Natural killer cell (primary cell): Measurements from ENCODE around the gene TPP2. TPM values are rescaled to one million over a fixed set of nuclear protein-coding genes. Genes with fewer than 3 reads are reported as not detected.

Experiments used
- ATAC-seq, 3 donors: fragments of 150-1000 bp in 2 of 3; fragments of 200-7000 bp in 1 of 3; cut with Tn5 transposase; 1 replicate in 1 of 3; 2 replicates in 2 of 3; pipeline ENCODE4 v1.10.0; 2021; ENCODE audit warnings: mild to moderate bottlenecking in 2 of 3, moderate library complexity in 2 of 3
- DNase-seq, 2 donors: peaks; one replicate each; pipeline versions ENCODE4 v3.0.0 to v3.0.0-alpha.2; 2013 to 2021; ENCODE audit warnings: mixed read lengths in 1 of 2
- H3K27ac ChIP-seq: one replicate; pipeline ENCODE4 v1.5.1; 2013; ENCODE audit warnings: mild to moderate bottlenecking, low read length
- H3K27me3 ChIP-seq: one replicate; pipeline ENCODE4 v1.6.1; 2013; ENCODE audit warnings: low read length; ENCODE audit not compliant: control insufficient read depth, insufficient read depth
- H3K36me3 ChIP-seq: one replicate; pipeline ENCODE4 v1.6.1; 2013; ENCODE audit warnings: low read length; ENCODE audit not compliant: control insufficient read depth, insufficient read depth
- H3K4me1 ChIP-seq: one replicate; pipeline ENCODE4 v1.6.1; 2013; ENCODE audit warnings: low read length; ENCODE audit not compliant: control insufficient read depth, insufficient read depth
- H3K4me3 ChIP-seq: one replicate; pipeline ENCODE4 v1.5.1; 2013; ENCODE audit warnings: low read length
- H3K9me3 ChIP-seq: one replicate; pipeline ENCODE4 v1.6.1; 2013; ENCODE audit warnings: low read length; ENCODE audit not compliant: control insufficient read depth, insufficient read depth
- H3K27ac Mint-ChIP-seq, 2 donors: one replicate each; pipeline ENCODE4 v1.8.0; 2022; ENCODE audit warnings: mild to moderate bottlenecking in 2 of 2, mixed read lengths in 2 of 2, moderate library complexity in 1 of 2
- H3K27me3 Mint-ChIP-seq, 2 donors: one replicate each; pipeline ENCODE4 v1.8.0; 2022; ENCODE audit warnings: low read depth in 2 of 2, mixed read lengths in 2 of 2
- H3K36me3 Mint-ChIP-seq: one replicate; pipeline ENCODE4 v1.8.0; 2022; ENCODE audit warnings: mixed read lengths
- H3K4me1 Mint-ChIP-seq, 2 donors: one replicate each; pipeline ENCODE4 v1.8.0; 2022; ENCODE audit warnings: mixed read lengths in 2 of 2
- H3K4me3 Mint-ChIP-seq: one replicate; pipeline ENCODE4 v1.8.0; 2022; ENCODE audit warnings: mild to moderate bottlenecking, moderate library complexity, mixed read lengths
- H3K9me3 Mint-ChIP-seq, 2 donors: one replicate each; pipeline ENCODE4 v1.8.0; 2022; ENCODE audit warnings: mixed read lengths in 2 of 2
- CTCF ChIP-seq: fragments of 200-600 bp; IDR thresholded peaks from one replicate; pipeline ENCODE4 v1.8.0; 2022; ENCODE audit warnings: antibody characterized with exemption
- WGBS: methylation state at CpG from one replicate; pipeline ENCODE4 v1.1.7; 2013; ENCODE audit warnings: missing lambda C conversion rate; ENCODE audit not compliant: insufficient coverage; 5-methylcytosine and 5-hydroxymethylcytosine counted together
- intact Hi-C: fragments of 100-400 bp; cut with micrococcal nuclease; formaldehyde crosslinking; loops from one replicate; pipeline ENCODE4 v1.14.2; 2022
- total RNA-seq, 4 donors: library from RNA; stranded (reverse); fragments of 120-200 nt in 1 of 4; gene quantifications; one replicate each; pipeline versions ENCODE4 v1.2.3 to v1.2.4, GENCODE V29; 2013 to 2022

Gene TPP2
- total RNA-seq, 3 donors from 2014 or later (not counting 1 experiment from before 2014, with no cell fraction given) = 128 to 147 (median 136) TPM

DNA sequence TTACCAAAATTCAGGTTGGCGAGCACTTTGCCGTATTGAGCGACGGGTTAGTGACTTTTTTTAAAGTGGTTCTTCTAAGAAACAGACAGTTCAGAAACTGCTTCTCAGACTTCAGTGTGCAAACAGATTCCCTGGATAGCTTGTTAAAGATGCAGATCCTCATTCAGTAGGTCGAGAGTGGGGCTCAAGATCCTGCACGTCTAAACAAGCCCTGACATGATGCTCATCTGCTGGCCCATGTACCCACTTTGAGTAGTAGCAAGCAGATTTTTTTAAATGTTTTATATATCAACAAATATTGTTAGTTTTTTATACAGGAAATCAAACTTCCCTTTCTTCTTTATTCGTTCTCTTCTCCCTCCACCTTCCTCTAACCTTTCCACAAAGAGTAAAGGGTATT, 90.7 kb downstream of the TPP2 start:
- H3K4me1 ChIP-seq = peaks cover 8% of the 10 kb centered on the region

GRCh38 chr13:102688306-102688973, 91.7 kb downstream of the TPP2 start:
- intact Hi-C loops = loop anchor here (5.0 kb wide), 1 partner anchor 34 kb away; no protein-coding TSS in a partner anchor
- WGBS = 63% methylated on average over 13 of the region's 13 CpGs
- no peaks in the 10 kb centered on the region for H3K9me3 Mint-ChIP-seq
- peak in 1 of 3 donors; percentile 33 for ATAC-seq
- H3K4me3 Mint-ChIP-seq = no peak overlapping the region
- no peak overlapping the region for H3K27ac Mint-ChIP-seq
- Histone ChIP-seq H3K36me3 (no peaks in the 10 kb centered on the region), H3K4me3 (no peak overlapping the region), H3K27me3 (no peaks in the 10 kb centered on the region), H3K27ac (no peak overlapping the region), H3K9me3 (no peaks in the 10 kb centered on the region), H3K4me1 (peaks cover 8% of the 10 kb centered on the region)
- H3K36me3 Mint-ChIP-seq = no peaks in the 10 kb centered on the region
- peaks cover 19 to 20% of the 10 kb centered on the region in 2 donors for H3K4me1 Mint-ChIP-seq
- H3K27me3 Mint-ChIP-seq = peaks cover 15 to 17% of the 10 kb centered on the region in 2 donors
- DNase-seq = no peak
- TF ChIP-seq CTCF = no peak

More for the DNA sequence above, 90.7 kb downstream of the TPP2 start:
- intact Hi-C loops = loop anchor here (5.0 kb wide), 1 partner anchor 35 kb away; no protein-coding TSS in a partner anchor
- DNase-seq = no peak
- 86% methylated on average over 6 of the region's 7 CpGs for WGBS
- Mint-ChIP-seq H3K36me3 (no peaks in the 10 kb centered on the region), H3K27me3 (peaks cover 6 to 12% of the 10 kb centered on the region in 2 donors), H3K4me1 (peaks cover 19 to 29% of the 10 kb centered on the region in 2 donors), H3K9me3 (no peaks in the 10 kb centered on the region), H3K27ac (no peak overlapping the region), H3K4me3 (no peak overlapping the region)
- ATAC-seq = no peak
- Histone ChIP-seq H3K36me3 (no peaks in the 10 kb centered on the region), H3K27ac (no peak overlapping the region), H3K27me3 (no peaks in the 10 kb centered on the region), H3K9me3 (no peaks in the 10 kb centered on the region), H3K4me3 (no peak overlapping the region)
- no peak for TF ChIP-seq CTCF

- H3K27ac ChIP-seq = no peak overlapping the region
- Mint-ChIP-seq H3K9me3 (no peaks in the 10 kb centered on the region), H3K27ac (no peak overlapping the region), H3K36me3 (no peaks in the 10 kb centered on the region), H3K4me3 (no peak overlapping the region), H3K27me3 (peaks cover 26 to 39% of the 10 kb centered on the region in 2 donors), H3K4me1 (peaks cover 18 to 19% of the 10 kb centered on the region in 2 donors)
- H3K4me1 ChIP-seq = peaks cover 8% of the 10 kb centered on the region
- 99% methylated on average over 4 of the region's 4 CpGs for WGBS
- no peak for TF ChIP-seq CTCF
- H3K27me3 ChIP-seq = no peaks in the 10 kb centered on the region
- H3K9me3 ChIP-seq = no peaks in the 10 kb centered on the region
- H3K36me3 ChIP-seq = no peaks in the 10 kb centered on the region
- H3K4me3 ChIP-seq = no peak overlapping the region
- intact Hi-C loops = no loop called here
- ATAC-seq = no peak
- no peak for DNase-seq
Observed at GRCh38 chr13:102690883-102691282, 94.1 kb downstream of the TPP2 start.

DNA sequence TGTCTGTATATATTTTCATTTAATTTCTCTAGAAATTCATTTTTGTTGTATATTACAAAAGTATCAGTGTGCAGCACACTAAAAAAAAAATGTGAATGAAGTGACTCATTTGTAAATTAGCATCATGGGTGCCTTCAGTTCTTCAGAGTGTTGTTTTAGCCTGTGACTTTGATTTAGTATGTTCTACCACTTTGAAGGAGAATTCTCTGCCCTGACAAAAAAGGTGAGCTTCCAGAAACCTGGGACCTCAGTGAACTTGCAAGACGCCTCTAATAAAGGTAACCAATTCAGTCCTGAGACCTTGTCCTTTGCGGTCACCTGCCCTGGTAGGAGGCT, 95.7 kb downstream of the TPP2 start:
- WGBS = 93% methylated on average over 2 of the region's 2 CpGs
- no peak for ATAC-seq
- Histone ChIP-seq H3K4me3 (no peak overlapping the region), H3K4me1 (no peaks in the 10 kb centered on the region), H3K27me3 (no peaks in the 10 kb centered on the region), H3K36me3 (no peaks in the 10 kb centered on the region), H3K27ac (no peak overlapping the region), H3K9me3 (no peaks in the 10 kb centered on the region)
- Mint-ChIP-seq H3K4me1 (peaks cover 9% of the 10 kb centered on the region in 2 donors), H3K4me3 (no peak overlapping the region), H3K27ac (no peak overlapping the region), H3K9me3 (no peaks in the 10 kb centered on the region), H3K27me3 (peaks cover 26 to 48% of the 10 kb centered on the region in 2 donors), H3K36me3 (no peaks in the 10 kb centered on the region)
- TF ChIP-seq CTCF = no peak
- no peak for DNase-seq
- intact Hi-C loops = no loop called here
